ENCODE data around the gene SPACA7.

Gene SPACA7

DNA sequence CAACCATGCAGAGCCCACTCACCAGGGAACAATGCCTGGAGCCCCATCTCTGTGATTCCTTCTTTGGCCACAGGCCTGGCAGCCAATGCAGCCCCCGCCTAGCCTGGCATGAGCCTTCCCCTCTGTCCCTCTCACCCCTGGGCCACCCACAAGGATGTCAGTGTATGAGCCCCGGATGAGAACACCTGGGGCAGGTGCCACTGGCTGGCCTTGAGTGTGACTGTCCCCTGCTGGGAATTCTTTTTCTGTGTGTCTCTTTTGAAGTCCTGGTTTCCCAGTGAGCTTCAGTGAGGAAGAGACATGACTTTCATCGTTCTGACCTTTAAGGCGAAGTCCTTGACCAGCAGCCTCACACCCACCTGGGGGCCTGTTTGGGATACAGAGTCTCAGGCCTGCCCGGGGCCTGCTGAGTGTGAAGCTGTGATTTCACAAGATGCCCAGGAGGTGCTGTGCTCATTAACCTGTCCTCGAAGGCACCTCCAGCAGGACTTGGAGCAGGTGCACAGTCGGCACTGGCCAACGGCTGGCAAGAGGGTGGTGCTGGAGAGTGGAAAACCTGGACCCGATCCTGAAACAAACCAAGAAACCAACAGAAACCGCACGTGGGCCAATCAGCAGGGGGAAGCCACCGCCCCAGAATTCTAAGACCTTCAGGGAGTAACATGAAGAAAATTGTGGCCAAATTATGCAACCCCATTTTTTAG, 27.4 kb upstream of the SPACA7 start:
- DNase-seq (ENCODE audit: extremely low spot score) = no peak
- TF ChIP-seq, protein P1, sequence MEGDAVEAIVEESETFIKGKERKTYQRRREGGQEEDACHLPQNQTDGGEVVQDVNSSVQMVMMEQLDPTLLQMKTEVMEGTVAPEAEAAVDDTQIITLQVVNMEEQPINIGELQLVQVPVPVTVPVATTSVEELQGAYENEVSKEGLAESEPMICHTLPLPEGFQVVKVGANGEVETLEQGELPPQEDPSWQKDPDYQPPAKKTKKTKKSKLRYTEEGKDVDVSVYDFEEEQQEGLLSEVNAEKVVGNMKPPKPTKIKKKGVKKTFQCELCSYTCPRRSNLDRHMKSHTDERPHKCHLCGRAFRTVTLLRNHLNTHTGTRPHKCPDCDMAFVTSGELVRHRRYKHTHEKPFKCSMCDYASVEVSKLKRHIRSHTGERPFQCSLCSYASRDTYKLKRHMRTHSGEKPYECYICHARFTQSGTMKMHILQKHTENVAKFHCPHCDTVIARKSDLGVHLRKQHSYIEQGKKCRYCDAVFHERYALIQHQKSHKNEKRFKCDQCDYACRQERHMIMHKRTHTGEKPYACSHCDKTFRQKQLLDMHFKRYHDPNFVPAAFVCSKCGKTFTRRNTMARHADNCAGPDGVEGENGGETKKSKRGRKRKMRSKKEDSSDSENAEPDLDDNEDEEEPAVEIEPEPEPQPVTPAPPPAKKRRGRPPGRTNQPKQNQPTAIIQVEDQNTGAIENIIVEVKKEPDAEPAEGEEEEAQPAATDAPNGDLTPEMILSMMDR (IDR thresholded peaks at IDR 0.05; ENCODE audit: control extremely low read depth, extremely low read depth, low read depth, missing control alignments) = no peak
- ChIA-PET POLR2A (no interaction called here), CTCF (no interaction called here)

DNA sequence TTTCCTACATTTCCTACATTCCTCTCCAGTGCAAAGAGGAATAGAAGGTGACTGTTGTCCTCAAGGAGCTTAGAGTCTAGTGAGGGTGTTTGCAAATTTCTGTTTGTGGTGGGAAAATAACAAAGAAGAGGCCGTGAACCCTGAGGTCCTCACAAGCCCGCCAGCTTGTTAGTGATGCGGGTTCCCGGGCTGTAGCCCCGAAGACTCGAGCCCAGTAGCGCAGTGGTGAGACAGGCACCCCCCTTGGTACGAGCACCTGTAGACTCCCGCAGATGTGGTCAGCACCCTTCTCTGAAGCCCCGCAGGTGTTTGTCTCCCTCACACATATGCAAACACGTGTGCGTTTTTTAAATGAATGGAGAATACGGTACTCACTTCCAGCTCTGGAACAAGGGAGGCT, 26.5 kb upstream of the SPACA7 start:
- ChIA-PET POLR2A (no interaction called here), CTCF (no interaction called here)
- DNase-seq (ENCODE audit: extremely low spot score) = no peak
- TF ChIP-seq, protein P1 (IDR thresholded peaks at IDR 0.05; ENCODE audit: control extremely low read depth, extremely low read depth, low read depth, missing control alignments) = no peak

DNA sequence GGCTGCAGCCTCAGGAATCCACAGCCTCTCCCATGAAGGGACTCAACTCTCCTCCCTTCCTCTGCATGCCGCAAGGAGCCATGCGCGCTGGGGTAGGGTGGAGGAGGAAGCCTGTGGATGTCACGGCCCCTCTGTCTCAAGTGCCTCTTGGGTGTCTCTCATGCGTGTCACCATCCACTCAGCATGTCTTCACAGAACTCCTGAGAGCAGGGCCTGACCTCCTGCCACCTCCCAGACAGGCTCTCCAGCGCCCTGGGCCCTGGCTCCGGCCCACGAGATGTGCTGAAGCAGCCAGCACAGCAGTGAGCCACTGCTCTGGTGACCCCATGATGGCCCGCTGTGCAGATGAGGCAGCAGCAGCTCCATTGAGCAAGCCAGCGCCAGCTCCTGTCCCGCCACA, 25.9 kb upstream of the SPACA7 start:
- DNase-seq (ENCODE audit: extremely low spot score) = no peak
- TF ChIP-seq, protein P1 (IDR thresholded peaks at IDR 0.05; ENCODE audit: control extremely low read depth, extremely low read depth, low read depth, missing control alignments) = no peak
- ChIA-PET POLR2A (no interaction called here), CTCF (no interaction called here)

DNA sequence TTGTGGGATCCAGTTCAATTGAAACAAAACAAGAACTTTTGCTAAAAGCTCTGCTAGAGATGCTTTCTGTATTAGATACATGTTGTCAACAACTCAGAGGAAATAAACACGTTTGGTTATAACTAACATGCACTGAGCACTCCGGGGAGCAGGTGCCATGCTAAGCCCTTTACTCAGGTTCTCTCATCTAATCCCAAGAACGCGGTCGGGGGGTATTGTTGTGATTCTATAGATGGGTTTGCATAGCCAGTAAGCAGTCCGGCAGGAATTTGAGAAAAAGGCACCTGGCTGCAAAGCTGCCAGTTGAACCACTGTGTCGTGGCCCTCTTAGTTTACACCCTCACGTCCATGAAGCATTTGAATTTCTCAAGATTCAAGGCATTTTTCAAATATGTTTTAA, 24.3 kb upstream of the SPACA7 start:
- TF ChIP-seq, protein P1 (IDR thresholded peaks at IDR 0.05; ENCODE audit: control extremely low read depth, extremely low read depth, low read depth, missing control alignments) = no peak
- DNase-seq (ENCODE audit: extremely low spot score) = no peak
- POLR2A ChIA-PET = no interaction called here
- CTCF ChIA-PET = no interaction called here

DNA sequence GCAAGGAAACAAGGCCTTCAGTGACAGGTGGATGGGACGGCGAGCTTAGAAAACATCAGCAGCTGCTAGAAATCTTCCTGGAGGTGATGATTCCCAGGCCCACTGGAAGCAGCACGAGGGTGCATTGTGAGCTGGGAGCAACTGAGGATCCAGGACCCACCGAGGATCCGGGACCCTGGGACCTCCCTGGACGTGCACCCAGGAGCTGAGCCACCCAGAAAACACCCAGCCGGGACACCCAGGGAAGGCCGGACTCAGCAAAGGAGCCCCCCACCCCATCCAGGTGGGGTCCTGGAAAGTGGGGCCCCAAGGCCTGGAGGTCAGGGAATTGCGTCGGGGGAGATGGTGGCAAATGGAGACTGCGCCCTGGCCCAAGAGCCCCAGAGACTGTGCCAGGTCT, 22.3 kb upstream of the SPACA7 start:
- TF ChIP-seq, protein P1 (IDR thresholded peaks at IDR 0.05; ENCODE audit: control extremely low read depth, extremely low read depth, low read depth, missing control alignments) = no peak
- CTCF ChIA-PET = no interaction called here
- DNase-seq (ENCODE audit: extremely low spot score) = no peak
- POLR2A ChIA-PET = no interaction called here

DNA sequence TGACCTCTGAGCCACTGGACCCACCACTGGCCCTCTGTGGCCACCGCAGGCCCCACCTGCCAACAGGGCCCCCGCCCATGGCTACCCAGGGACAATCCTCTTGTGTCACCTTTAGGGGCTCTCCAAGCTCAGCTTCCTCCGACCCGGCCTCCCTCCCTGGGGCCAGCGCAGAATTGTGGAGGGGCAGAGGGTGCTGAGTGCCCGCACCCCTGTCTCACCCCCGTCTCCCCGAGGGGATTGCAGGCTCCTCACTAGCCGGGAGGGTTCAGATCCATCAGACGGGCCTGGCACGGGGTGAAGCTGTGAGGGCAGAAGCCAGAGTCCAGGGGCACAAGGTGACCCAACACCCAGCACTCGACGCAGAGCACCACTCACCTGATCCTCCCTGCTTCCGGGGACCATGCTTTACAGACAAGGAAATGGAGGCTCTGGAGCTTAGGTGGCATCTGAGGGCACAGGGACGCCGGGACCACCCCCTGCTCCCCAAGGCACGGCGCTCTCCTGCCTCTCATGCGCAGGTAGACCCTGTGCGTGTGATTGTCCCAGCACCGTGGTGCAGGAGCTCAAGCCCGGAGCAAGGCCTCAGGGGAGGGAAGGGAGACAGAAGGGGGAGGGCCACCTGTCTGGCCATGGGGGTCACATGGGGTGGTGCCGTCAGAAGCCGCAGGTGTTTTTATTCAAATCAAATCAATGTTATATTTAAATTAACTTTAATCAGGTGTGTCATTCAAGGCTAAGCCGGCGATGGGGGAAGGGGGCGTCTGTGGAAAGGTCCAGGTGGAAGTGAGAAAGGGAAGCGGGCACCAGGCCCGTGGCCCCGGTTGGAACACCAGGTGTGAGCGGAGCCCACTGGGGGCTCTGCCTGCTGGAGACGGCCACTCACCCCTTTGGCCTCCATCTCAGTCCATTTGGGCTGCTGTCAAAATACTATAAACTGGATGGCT, 21.6 kb upstream of the SPACA7 start:
- DNase-seq (ENCODE audit: extremely low spot score) = no peak
- POLR2A ChIA-PET = no interaction called here
- TF ChIP-seq, protein P1 (IDR thresholded peaks at IDR 0.05; ENCODE audit: control extremely low read depth, extremely low read depth, low read depth, missing control alignments) = no peak
- CTCF ChIA-PET = no interaction called here

Measured in GM10248 (cell line).